Smooth muscle cell of the pulmonary artery (primary cell): ENCODE measurements around the gene TIGD6. TPM values are rescaled to one million over a fixed set of nuclear protein-coding genes. Genes with fewer than 3 reads are reported as not detected.

Source experiments
- total RNA-seq: library from RNA; depleted of rRNA; stranded (reverse); fragments of >200 nt; gene quantifications from 2 replicates; pipeline ENCODE4 v1.2.3, GENCODE V29; 2014

Gene TIGD6
- 8.9 and 10.2 TPM in 2 replicates for total RNA-seq

DNA sequence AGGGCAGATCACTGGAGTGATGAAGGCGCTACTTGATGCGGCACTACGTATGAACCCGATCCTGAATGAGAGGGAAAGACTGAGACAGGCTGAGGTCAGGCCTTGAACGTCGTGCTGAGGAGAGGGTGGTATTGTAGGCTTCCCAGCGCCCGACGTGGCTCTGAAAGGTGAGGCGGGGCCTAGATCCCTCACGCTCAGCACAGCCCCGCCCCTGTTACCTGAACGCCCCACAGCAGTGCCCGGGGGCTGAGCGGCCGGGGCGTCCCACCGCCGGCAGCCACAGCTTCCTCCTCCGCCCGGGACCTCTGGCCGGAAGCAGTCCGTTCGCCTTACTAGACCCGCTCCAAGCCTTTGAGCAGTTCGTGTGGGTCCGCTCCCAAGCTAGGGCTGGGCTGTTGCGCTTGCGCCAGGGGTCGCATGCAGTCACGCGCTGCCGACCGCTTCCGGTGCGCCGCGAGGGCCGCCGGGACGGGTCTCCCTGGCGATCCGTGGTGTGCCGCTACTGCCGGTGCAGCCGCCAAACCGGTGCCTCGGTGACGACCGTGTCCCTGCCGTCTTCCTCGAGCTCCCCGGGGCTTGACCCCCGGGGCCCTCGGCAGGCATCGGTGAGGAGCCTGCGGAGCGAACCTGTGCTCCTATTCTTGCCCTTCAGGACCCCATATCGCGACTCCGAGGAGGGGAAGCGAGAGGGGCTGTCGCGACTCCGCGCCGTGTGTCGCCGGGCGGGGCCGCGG is at the start of gene TIGD6, which contains the start of gene HMGXB3:
TIGD6 (minus strand) TSS at position 399 of the 734 bp plus-strand sequence. CDS start 4,306 bp downstream, outside the sequence.
HMGXB3 (plus strand) TSS at position 484 of the 734 bp plus-strand sequence. CDS start 4,114 bp downstream, outside the sequence.

GRCh38 chr5:149960272-149961185 is 39.9 kb downstream of the TIGD6 start, which contains the start of gene SLC26A2:
Gene SLC26A2 (plus strand): TSS chr5:149960758. CDS start chr5:149977653, 16,895 bp downstream.

DNA sequence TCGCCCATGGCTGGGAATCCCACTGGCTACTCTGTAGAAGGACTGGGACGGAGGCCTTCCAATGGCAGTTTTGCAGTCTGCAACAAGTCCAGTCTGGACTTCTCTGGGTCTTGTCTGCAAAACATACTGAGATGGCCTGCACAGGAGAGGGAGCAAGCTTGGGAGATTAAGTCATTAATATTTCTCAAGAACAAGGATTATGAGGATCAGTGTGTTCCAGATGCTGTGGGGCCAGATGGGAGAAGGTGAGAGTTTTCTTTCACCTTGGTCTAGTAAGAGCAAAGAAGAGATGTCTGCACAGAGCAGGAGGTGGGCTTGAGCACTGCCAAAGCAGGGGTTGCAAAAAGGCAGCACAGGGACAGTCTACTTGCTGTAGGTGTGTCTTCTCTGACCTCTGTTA is 55.8 kb downstream of the TIGD6 start, which contains the start of gene PDE6A:
PDE6A (minus strand) TSS at position 128 of the 400 bp plus-strand sequence; CDS start at position 8, 120 bp downstream.

Other genes with a start within 250 kb of the TIGD6 start
- gene PDE6A, start 55.9 kb downstream of the TIGD6 start, total RNA-seq: not detected in 2 replicates
- 19.2 and 21.4 TPM in 2 replicates for gene SLC26A2, start 39.9 kb downstream of the TIGD6 start, total RNA-seq
- gene HMGXB3, start 85 bp upstream of the TIGD6 start, total RNA-seq: 46.5 and 50.7 TPM in 2 replicates
- 0.26 and 0.69 TPM in 2 replicates for gene CSF1R, start 85.9 kb upstream of the TIGD6 start, total RNA-seq
- gene PDGFRB, start 155.2 kb upstream of the TIGD6 start, total RNA-seq: 195 and 656 TPM in 2 replicates
- 0.17 and 0.91 TPM in 2 replicates for gene CDX1, start 166.1 kb upstream of the TIGD6 start, total RNA-seq
- 0.20 TPM in 1 of 2 replicates, not detected in the other for gene SLC6A7, start 189.4 kb upstream of the TIGD6 start, total RNA-seq